Astrocyte (in vitro differentiated cells and primary cell): ENCODE measurements around the gene MRFAP1.

Source experiments
- EZH2 ChIP-seq: IDR thresholded peaks from 2 replicates; pipeline ENCODE4 v1.6.1; 2012; ENCODE audit warnings: mild to moderate bottlenecking, low read length, inconsistent platforms; ENCODE audit not compliant: insufficient read depth
- TF ChIP-seq, protein P1 (sequence below): IDR thresholded peaks from 2 replicates; pipeline ENCODE4 v1.5.1; 2011; ENCODE audit warnings: low read depth, mild to moderate bottlenecking, inconsistent platforms, low read length, moderate library complexity; ENCODE audit not compliant: insufficient read depth

DNA sequence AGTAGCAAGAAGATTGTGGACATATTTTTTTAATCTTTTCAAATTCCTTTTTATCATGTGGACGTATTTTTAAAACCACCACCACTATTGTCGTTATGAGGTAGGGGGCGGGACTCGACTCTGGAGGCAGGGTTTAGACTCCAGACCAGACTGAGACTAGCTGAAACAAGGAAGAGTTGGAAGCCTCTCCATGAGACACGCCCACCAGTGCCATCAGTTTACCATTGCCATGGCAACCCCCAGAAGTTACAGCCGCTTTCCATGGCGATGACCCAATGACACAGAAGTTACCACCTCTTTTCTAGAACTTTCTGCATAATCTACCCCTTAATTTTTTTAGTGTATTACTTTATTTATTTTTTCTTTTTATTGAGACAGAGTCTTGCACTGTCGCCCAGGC is 8.7 kb downstream of the MRFAP1 start:
- TF ChIP-seq, protein P1, sequence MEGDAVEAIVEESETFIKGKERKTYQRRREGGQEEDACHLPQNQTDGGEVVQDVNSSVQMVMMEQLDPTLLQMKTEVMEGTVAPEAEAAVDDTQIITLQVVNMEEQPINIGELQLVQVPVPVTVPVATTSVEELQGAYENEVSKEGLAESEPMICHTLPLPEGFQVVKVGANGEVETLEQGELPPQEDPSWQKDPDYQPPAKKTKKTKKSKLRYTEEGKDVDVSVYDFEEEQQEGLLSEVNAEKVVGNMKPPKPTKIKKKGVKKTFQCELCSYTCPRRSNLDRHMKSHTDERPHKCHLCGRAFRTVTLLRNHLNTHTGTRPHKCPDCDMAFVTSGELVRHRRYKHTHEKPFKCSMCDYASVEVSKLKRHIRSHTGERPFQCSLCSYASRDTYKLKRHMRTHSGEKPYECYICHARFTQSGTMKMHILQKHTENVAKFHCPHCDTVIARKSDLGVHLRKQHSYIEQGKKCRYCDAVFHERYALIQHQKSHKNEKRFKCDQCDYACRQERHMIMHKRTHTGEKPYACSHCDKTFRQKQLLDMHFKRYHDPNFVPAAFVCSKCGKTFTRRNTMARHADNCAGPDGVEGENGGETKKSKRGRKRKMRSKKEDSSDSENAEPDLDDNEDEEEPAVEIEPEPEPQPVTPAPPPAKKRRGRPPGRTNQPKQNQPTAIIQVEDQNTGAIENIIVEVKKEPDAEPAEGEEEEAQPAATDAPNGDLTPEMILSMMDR: no peak
- TF ChIP-seq EZH2: no peak
